Tibial nerve (tissue), 4 donors: ENCODE data around the gene EMP2.

Experiments
- EP300 ChIP-seq, 2 donors: sonication (generic); formaldehyde crosslinking; IDR thresholded peaks; one replicate each; pipeline ENCODE4 v1.6.1; 2017; ENCODE audit warnings: antibody characterized with exemption in 2 of 2, mild to moderate bottlenecking in 1 of 2
- POLR2A ChIP-seq, 2 donors: fragments of 450-650 bp; IDR thresholded peaks; one replicate each; pipeline ENCODE4 v1.6.1; 2017; ENCODE audit warnings: antibody characterized with exemption in 2 of 2, mild to moderate bottlenecking in 2 of 2, moderate library complexity in 2 of 2
- TF ChIP-seq, protein P1 (sequence below), 5 experiments: fragments of 200-600 bp in 3 of 5; fragments of 450-650 bp in 2 of 5; sonication (generic) in 3 of 5; IDR thresholded peaks; one replicate each; pipeline ENCODE4 v1.5.1; 2016 to 2019; ENCODE audit warnings: antibody characterized with exemption in 5 of 5, mild to moderate bottlenecking in 3 of 5, moderate library complexity in 2 of 5

DNA sequence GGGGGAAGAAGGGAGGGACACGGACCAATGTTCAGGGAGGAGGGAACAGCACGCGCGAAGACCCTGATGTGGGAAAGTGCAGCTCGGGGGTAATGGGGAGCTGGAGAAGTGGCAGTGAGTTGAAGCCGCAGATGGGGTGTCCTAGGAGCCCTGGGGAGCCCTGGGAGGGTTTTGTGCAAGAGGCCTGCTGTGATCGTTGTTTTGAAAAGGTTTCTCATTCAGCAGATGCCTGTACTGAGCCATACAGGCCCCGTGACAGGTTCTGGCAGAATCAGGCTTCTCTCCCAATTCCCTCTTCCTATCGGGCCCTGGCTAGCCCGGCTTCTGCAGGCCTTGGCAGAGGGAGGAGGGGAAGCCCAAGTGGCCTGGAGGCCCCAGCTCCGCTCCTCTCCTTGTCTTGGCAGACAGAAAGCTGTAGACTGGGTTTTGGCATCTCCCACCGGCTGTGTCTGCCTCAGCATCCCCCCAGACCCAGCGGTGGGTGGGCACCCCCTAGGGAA, 38.4 kb upstream of the EMP2 start:
- TF ChIP-seq, protein P1, sequence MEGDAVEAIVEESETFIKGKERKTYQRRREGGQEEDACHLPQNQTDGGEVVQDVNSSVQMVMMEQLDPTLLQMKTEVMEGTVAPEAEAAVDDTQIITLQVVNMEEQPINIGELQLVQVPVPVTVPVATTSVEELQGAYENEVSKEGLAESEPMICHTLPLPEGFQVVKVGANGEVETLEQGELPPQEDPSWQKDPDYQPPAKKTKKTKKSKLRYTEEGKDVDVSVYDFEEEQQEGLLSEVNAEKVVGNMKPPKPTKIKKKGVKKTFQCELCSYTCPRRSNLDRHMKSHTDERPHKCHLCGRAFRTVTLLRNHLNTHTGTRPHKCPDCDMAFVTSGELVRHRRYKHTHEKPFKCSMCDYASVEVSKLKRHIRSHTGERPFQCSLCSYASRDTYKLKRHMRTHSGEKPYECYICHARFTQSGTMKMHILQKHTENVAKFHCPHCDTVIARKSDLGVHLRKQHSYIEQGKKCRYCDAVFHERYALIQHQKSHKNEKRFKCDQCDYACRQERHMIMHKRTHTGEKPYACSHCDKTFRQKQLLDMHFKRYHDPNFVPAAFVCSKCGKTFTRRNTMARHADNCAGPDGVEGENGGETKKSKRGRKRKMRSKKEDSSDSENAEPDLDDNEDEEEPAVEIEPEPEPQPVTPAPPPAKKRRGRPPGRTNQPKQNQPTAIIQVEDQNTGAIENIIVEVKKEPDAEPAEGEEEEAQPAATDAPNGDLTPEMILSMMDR (IDR thresholded peaks at IDR 0.05), result no peak
- no peak for TF ChIP-seq EP300 (IDR thresholded peaks at IDR 0.05)
- no peak for TF ChIP-seq POLR2A (IDR thresholded peaks at IDR 0.05)
